Osteoblast (primary cell): ENCODE results near the gene ADAMTS9. TPM values are rescaled to one million over a fixed set of nuclear protein-coding genes. Genes with fewer than 3 reads are reported as not detected.

Source experiments
- DNase-seq: peaks from one replicate; pipeline ENCODE4 v3.0.0; 2011; ENCODE audit warnings: low spot score, mixed read lengths; ENCODE audit not compliant: insufficient read length; ENCODE audit errors: missing footprints
- H2AFZ ChIP-seq: 2 replicates; pipeline ENCODE4 v1.6.0; 2011; ENCODE audit warnings: mild to moderate bottlenecking, low read length
- H3K27ac ChIP-seq: 2 replicates; pipeline ENCODE4 v1.5.1; 2011; ENCODE audit warnings: mild to moderate bottlenecking, low read depth, low read length, moderate library complexity
- H3K27me3 ChIP-seq: 2 replicates; pipeline ENCODE4 v1.6.0; 2012; ENCODE audit warnings: mild to moderate bottlenecking, control low read depth, inconsistent platforms, low read length, moderate library complexity; ENCODE audit not compliant: insufficient read depth
- H3K36me3 ChIP-seq: 2 replicates; pipeline ENCODE4 v1.5.1; 2011; ENCODE audit warnings: mild to moderate bottlenecking, low read length, control low read depth, moderate library complexity; ENCODE audit not compliant: insufficient read depth
- H3K4me1 ChIP-seq: 2 replicates; pipeline ENCODE4 v1.5.1; 2011; ENCODE audit warnings: mild to moderate bottlenecking, low read length, control low read depth, moderate library complexity; ENCODE audit not compliant: insufficient read depth
- H3K4me2 ChIP-seq: 2 replicates; pipeline ENCODE4 v1.6.0; 2011; ENCODE audit warnings: mild to moderate bottlenecking, low read length; ENCODE audit not compliant: insufficient read depth
- H3K4me3 ChIP-seq: fragments of 200-600 bp; sonication (generic); 3 replicates; pipeline ENCODE4 v1.5.1; 2012; ENCODE audit warnings: mild to moderate bottlenecking, low read length, inconsistent platforms; ENCODE audit not compliant: insufficient read depth
- H3K79me2 ChIP-seq: 2 replicates; pipeline ENCODE4 v1.6.0; 2012; ENCODE audit warnings: mild to moderate bottlenecking, low read length, control low read depth, inconsistent platforms; ENCODE audit not compliant: insufficient read depth
- H3K9me3 ChIP-seq: 2 replicates; pipeline ENCODE4 v1.5.1; 2011; ENCODE audit warnings: low read depth, low read length, control low read depth
- H4K20me1 ChIP-seq: 2 replicates; pipeline ENCODE4 v1.6.0; 2012; ENCODE audit warnings: mild to moderate bottlenecking, low read length, control low read depth; ENCODE audit not compliant: insufficient read depth
- CTCF ChIP-seq: IDR thresholded peaks from 2 replicates; pipeline ENCODE4 v1.5.1; 2011; ENCODE audit warnings: mild to moderate bottlenecking, low read depth, low read length, moderate library complexity; ENCODE audit errors: extremely low read depth
- total RNA-seq: library from RNA; depleted of rRNA; stranded (reverse); fragments of >200 nt; gene quantifications from 2 replicates; pipeline ENCODE4 v1.2.3, GENCODE V29; 2012

Gene ADAMTS9
- total RNA-seq, 1 donor: 4.0 TPM

- no peak overlapping the region for H3K4me2 ChIP-seq
- no peak for TF ChIP-seq CTCF
- no peak overlapping the region for H3K4me3 ChIP-seq
- H3K27me3 ChIP-seq: no peaks in the 10 kb centered on the region
- H3K4me1 ChIP-seq: no peaks in the 10 kb centered on the region
- no peaks in the 10 kb centered on the region for H3K36me3 ChIP-seq
- no peak for DNase-seq
- no peak overlapping the region for H2AFZ ChIP-seq
- H3K9me3 ChIP-seq: no peaks in the 10 kb centered on the region
- no peak overlapping the region for H3K27ac ChIP-seq
- H3K79me2 ChIP-seq: no peaks in the 10 kb centered on the region
- H4K20me1 ChIP-seq: no peaks in the 10 kb centered on the region
These were observed 134.8 kb downstream of the ADAMTS9 start for GRCh38 chr3:64552966-64553365.

GRCh38 chr3:64552160-64552559 is 135.6 kb downstream of the ADAMTS9 start:
- Histone ChIP-seq H3K36me3 (no peaks in the 10 kb centered on the region), H3K27me3 (no peaks in the 10 kb centered on the region), H3K27ac (no peak overlapping the region), H4K20me1 (no peaks in the 10 kb centered on the region), H2AFZ (no peak overlapping the region), H3K9me3 (no peaks in the 10 kb centered on the region), H3K4me3 (no peak overlapping the region), H3K79me2 (no peaks in the 10 kb centered on the region), H3K4me2 (no peak overlapping the region), H3K4me1 (no peaks in the 10 kb centered on the region)
- no peak for TF ChIP-seq CTCF
- DNase-seq: no peak

GRCh38 chr3:64551697-64552096 is 136.1 kb downstream of the ADAMTS9 start:
- no peak overlapping the region for H3K27ac ChIP-seq
- H3K36me3 ChIP-seq: no peaks in the 10 kb centered on the region
- no peaks in the 10 kb centered on the region for H4K20me1 ChIP-seq
- H2AFZ ChIP-seq: no peak overlapping the region
- H3K27me3 ChIP-seq: no peaks in the 10 kb centered on the region
- no peaks in the 10 kb centered on the region for H3K9me3 ChIP-seq
- H3K4me1 ChIP-seq: no peaks in the 10 kb centered on the region
- no peak overlapping the region for H3K4me2 ChIP-seq
- H3K79me2 ChIP-seq: no peaks in the 10 kb centered on the region
- no peak for DNase-seq
- TF ChIP-seq CTCF: no peak
- no peak overlapping the region for H3K4me3 ChIP-seq

GRCh38 chr3:64550745-64551144 is 137.1 kb downstream of the ADAMTS9 start:
- no peak overlapping the region for H3K4me3 ChIP-seq
- no peak for DNase-seq

More at GRCh38 chr3:64550745-64551144, 137.1 kb downstream of the ADAMTS9 start:
- H2AFZ ChIP-seq: no peak overlapping the region
- H3K36me3 ChIP-seq: no peaks in the 10 kb centered on the region
- H3K27ac ChIP-seq: no peak overlapping the region
- no peaks in the 10 kb centered on the region for H3K9me3 ChIP-seq
- TF ChIP-seq CTCF: no peak
- no peaks in the 10 kb centered on the region for H3K79me2 ChIP-seq
- no peaks in the 10 kb centered on the region for H3K4me1 ChIP-seq
- H3K27me3 ChIP-seq: no peaks in the 10 kb centered on the region
- H3K4me2 ChIP-seq: no peak overlapping the region
- no peaks in the 10 kb centered on the region for H4K20me1 ChIP-seq
